Right atrium auricular region (tissue), 2 donors: ENCODE results near the gene SEBOX. TPM values are rescaled to one million over a fixed set of nuclear protein-coding genes. Genes with fewer than 3 reads are reported as not detected.
A peak's percentile ranks its signal among the peaks of the same experiment; 100 is the strongest.

Experiments
- DNase-seq: peaks from one replicate; pipeline ENCODE4 v3.0.0-alpha.2; 2019; ENCODE audit warnings: low spot score
- H3K27ac ChIP-seq, 2 donors: fragments of 200-600 bp; sonication (generic); 1 replicate in 1 of 2; 2 replicates in 1 of 2; pipeline ENCODE4 v1.5.1; 2016 to 2019
- H3K27me3 ChIP-seq, 2 donors: fragments of 200-600 bp; sonication (generic); one replicate each; pipeline versions ENCODE4 v1.5.1 to v1.6.0; 2017 to 2019
- H3K36me3 ChIP-seq: fragments of 200-600 bp; sonication (generic); one replicate; pipeline ENCODE4 v1.5.1; 2016
- H3K4me1 ChIP-seq, 2 donors: fragments of 200-600 bp; sonication (generic); one replicate each; pipeline versions ENCODE4 v1.5.1 to v1.6.0; 2017 to 2019
- H3K4me3 ChIP-seq, 2 donors: fragments of 200-600 bp; sonication (generic); 1 replicate in 1 of 2; 2 replicates in 1 of 2; pipeline ENCODE4 v1.5.1; 2017 to 2019; ENCODE audit warnings: mild to moderate bottlenecking in 1 of 2, moderate library complexity in 1 of 2
- H3K9me3 ChIP-seq, 2 donors: fragments of 200-600 bp; sonication (generic); one replicate each; pipeline ENCODE4 v1.5.1; 2019
- total RNA-seq, 2 donors: library from RNA; depleted of rRNA; stranded (reverse); fragments of >200 nt; gene quantifications; one replicate each; pipeline ENCODE4 v1.1.0, GENCODE V29; 2016
- TF ChIP-seq, protein P1 (sequence below), 2 donors: fragments of 200-600 bp; sonication (generic); IDR thresholded peaks; one replicate each; pipeline ENCODE4 v1.5.1; 2019; ENCODE audit warnings: antibody characterized with exemption in 2 of 2

The SEBOX gene
- total RNA-seq, 2 donors from 2014 or later = not detected

DNA sequence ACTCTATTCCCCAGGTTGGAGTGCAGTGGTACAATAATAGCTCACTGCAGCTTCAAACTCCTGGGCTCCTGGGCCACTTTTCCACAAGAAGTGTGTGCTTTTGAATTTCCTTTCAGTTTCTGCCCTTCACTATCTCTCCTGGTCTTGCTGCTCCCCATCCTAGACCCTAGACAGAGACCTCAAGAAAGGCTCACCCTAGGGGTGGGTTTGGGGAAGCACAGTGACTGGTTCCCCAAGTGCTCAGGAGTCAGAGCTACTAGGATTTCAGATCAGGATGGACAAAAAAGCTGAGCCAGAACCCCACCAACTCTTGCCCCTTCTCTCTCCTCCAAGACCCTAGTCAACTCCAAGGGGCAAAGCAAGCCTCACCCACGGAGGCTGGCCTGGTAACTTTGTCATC, 1.6 kb upstream of the SEBOX start:
- TF ChIP-seq, protein P1, sequence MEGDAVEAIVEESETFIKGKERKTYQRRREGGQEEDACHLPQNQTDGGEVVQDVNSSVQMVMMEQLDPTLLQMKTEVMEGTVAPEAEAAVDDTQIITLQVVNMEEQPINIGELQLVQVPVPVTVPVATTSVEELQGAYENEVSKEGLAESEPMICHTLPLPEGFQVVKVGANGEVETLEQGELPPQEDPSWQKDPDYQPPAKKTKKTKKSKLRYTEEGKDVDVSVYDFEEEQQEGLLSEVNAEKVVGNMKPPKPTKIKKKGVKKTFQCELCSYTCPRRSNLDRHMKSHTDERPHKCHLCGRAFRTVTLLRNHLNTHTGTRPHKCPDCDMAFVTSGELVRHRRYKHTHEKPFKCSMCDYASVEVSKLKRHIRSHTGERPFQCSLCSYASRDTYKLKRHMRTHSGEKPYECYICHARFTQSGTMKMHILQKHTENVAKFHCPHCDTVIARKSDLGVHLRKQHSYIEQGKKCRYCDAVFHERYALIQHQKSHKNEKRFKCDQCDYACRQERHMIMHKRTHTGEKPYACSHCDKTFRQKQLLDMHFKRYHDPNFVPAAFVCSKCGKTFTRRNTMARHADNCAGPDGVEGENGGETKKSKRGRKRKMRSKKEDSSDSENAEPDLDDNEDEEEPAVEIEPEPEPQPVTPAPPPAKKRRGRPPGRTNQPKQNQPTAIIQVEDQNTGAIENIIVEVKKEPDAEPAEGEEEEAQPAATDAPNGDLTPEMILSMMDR (IDR thresholded peaks at IDR 0.05) = no peak
- Histone ChIP-seq H3K9me3 (no peaks in the 10 kb centered on the region), H3K27ac (no peak overlapping the region), H3K27me3 (no peaks in the 10 kb centered on the region), H3K4me1 (peaks cover 0 to 16% of the 10 kb centered on the region in 2 donors), H3K4me3 (no peak overlapping the region), H3K36me3 (peaks cover 25% of the 10 kb centered on the region)
- DNase-seq = no peak

DNA sequence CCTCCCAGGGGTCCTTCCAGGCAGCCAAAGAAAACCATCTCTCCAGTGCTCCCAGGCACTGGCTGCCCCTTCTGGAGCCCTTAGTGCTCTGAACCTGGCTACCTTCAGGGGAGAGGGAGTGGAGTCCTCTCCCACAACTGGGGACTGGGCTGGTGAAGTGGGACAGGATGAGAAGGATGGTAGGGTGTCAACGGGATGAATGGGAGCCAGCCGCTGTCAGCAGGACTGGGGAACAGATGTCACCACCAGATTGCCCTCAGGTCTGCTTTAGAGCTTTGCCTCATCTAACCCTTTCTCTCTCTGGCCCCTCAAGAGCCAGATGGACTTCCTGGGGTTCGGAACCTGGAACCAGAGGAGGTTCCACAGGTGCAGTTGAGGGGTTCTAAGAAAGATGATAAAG, 488 bp upstream of the SEBOX start:
- TF ChIP-seq, protein P1 (IDR thresholded peaks at IDR 0.05) = no peak
- H3K4me1 ChIP-seq = peaks cover 0 to 7% of the 10 kb centered on the region in 2 donors
- no peak for DNase-seq
- no peak overlapping the region for H3K4me3 ChIP-seq
- H3K27ac ChIP-seq = no peak overlapping the region
- H3K9me3 ChIP-seq = no peaks in the 10 kb centered on the region
- no peaks in the 10 kb centered on the region for H3K27me3 ChIP-seq
- H3K36me3 ChIP-seq = peaks cover 36% of the 10 kb centered on the region

- TF ChIP-seq, protein P1 (IDR thresholded peaks at IDR 0.05) = no peak
- Histone ChIP-seq H3K27me3 (no peaks in the 10 kb centered on the region), H3K36me3 (peaks cover 51% of the 10 kb centered on the region)
Measured at GRCh38 chr17:28363776-28364650, 986 bp downstream of the SEBOX start.

GRCh38 chr17:28363186-28363585, 1.8 kb downstream of the SEBOX start:
- TF ChIP-seq, protein P1 (IDR thresholded peaks at IDR 0.05) = no peak
- DNase-seq = no peak
- H3K27me3 ChIP-seq = no peaks in the 10 kb centered on the region
- no peak overlapping the region for H3K4me3 ChIP-seq
- H3K4me1 ChIP-seq = peaks cover 0 to 7% of the 10 kb centered on the region in 2 donors
- no peak overlapping the region for H3K27ac ChIP-seq
- no peaks in the 10 kb centered on the region for H3K9me3 ChIP-seq
- peaks cover 51% of the 10 kb centered on the region for H3K36me3 ChIP-seq

More at GRCh38 chr17:28363776-28364650, 986 bp downstream of the SEBOX start:
- H3K27ac ChIP-seq = no peak overlapping the region
- H3K9me3 ChIP-seq = no peaks in the 10 kb centered on the region
- H3K4me3 ChIP-seq = no peak overlapping the region
- no peak for DNase-seq
- no peaks in the 10 kb centered on the region for H3K4me1 ChIP-seq

DNA sequence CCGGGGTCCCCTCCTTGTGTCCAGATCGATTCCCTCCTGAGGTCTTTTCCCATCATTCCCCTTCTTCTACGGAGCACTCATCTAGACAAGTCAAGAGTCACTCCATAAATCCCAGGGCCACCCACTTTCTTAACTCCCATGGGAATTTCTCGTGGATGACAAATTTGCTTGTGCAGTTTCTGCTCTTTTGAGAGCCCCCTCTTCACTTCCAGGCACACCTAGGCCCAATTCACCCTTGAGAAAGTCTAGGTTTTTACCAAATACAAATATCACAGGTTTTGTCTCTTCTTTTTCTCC, 7.2 kb downstream of the SEBOX start:
- H3K9me3 ChIP-seq = no peaks in the 10 kb centered on the region
- TF ChIP-seq, protein P1 (IDR thresholded peaks at IDR 0.05) = no peak
- no peak for DNase-seq
- H3K27me3 ChIP-seq = no peaks in the 10 kb centered on the region
- H3K27ac ChIP-seq = peak overlapping the region; percentile 89 to 94
- peaks cover 63% of the 10 kb centered on the region for H3K36me3 ChIP-seq
- peak overlapping the region; percentile 94 to 99 for H3K4me3 ChIP-seq
- peaks cover 0 to 30% of the 10 kb centered on the region in 2 donors for H3K4me1 ChIP-seq
